Activated T-helper 9 cell treated with anti-CD3 and anti-CD28 coated beads, Interleukin-2, amount 50 U/mL, for 16 hours (primary cell): ENCODE data around the gene RPS29.
"Not testable (repeated sequence)": the region's sequence is repeated elsewhere in the genome, so short reads cannot be mapped to it uniquely, and the experiment has no call there.

Experiments used
- DNase-seq: peaks from one replicate; pipeline ENCODE4 v3.0.0-alpha.2; 2020; ENCODE audit warnings: low read depth

Gene RPS29

DNA sequence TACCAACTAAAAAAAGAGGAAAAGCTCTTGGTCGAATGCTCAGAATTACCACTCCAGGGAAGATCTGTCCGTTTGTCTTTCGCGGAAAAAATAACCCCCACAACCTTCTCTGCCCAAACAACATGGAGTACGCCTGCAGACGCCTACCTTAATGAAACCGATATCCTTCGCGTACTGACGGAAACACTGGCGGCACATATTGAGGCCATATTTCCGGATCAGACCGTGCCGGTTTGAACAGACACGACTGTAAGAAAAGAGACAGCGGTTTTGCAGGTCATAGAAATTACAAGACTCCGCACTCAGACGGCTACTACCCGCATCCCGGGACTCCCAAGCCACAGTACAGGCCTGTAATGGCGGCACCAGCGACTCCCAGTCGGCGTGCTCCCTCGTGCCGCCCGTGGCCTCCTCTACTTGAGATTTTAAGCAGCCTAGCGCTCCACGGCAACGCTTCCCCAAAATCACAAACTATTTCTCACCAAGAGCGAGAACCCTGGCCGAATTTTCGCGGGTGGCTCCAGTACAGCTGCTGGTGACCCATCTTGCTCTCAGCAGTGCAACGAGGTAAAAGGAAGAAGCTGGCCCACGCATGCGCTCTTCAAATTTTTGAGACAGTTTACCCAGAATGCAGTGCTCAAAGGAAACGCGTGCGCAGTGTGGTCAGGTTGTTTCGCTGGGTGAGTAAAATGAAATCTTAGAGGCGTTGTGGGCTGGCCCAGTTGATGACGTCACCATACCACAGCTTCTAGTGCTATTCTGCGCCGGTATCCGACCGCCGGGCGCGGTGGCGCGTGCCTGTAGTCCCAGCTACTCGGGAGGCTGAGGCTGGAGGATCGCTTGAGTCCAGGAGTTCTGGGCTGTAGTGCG lies at the start of gene RPS29:
Gene RPS29, minus strand, starts transcription at position 578 of the 870 bp plus-strand sequence. Its CDS starts 34 bp downstream, at position 544.
- peak; percentile 96 for DNase-seq

- DNase-seq: peak; percentile 56
Measured at GRCh38 chr14:49634547-49635334, 48.6 kb upstream of the RPS29 start, which contains the start of gene DNAAF2. Gene DNAAF2, minus strand, starts transcription at chr14:49635244. Its CDS starts 95 bp downstream, at chr14:49635149.

DNA sequence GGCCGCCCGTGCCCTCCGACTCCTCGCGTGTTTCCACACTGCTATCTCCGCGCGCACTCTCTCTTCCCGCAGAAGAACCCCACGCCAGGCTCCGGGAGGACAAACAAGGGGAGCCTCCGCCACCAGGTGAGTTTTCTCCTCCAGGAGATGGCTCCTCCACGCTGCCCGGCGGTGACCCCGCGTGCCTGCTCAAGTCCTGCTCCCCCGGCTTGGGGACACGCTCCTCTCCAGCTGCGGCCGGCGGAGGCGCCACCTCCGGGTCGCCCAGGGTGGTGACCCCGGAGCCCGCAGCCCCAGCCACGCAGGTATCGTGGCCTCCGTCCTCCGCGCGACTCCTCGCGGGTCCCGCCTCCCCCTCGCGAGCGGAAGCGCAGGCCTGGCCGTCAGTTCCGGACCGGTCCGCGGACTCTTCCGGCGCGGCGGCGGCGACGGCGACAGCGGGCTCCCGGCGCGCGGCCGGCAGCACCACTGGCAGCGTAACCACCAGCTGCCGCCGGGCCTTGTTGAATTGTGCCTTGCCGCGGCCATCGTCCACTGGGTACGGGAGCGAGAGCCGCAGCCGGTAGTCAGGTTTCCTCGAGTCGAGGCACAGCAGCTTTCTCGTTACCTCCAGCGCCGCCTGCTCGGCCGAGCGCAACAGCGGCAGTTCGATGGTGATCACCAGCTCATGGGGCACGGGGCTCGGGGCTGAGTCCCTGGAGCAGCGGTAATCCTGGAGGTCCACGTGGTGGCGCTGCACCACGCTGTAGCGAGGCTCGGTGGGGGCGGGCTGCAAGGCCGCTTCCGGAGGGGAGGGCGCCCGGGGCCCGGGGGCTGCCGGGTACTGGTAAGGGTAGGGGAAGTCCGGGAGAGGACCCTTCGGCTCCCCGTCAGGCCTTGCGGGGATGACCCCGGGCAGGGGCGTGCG lies 47.7 kb upstream of the RPS29 start:
- DNase-seq: peak; percentile 92

DNA sequence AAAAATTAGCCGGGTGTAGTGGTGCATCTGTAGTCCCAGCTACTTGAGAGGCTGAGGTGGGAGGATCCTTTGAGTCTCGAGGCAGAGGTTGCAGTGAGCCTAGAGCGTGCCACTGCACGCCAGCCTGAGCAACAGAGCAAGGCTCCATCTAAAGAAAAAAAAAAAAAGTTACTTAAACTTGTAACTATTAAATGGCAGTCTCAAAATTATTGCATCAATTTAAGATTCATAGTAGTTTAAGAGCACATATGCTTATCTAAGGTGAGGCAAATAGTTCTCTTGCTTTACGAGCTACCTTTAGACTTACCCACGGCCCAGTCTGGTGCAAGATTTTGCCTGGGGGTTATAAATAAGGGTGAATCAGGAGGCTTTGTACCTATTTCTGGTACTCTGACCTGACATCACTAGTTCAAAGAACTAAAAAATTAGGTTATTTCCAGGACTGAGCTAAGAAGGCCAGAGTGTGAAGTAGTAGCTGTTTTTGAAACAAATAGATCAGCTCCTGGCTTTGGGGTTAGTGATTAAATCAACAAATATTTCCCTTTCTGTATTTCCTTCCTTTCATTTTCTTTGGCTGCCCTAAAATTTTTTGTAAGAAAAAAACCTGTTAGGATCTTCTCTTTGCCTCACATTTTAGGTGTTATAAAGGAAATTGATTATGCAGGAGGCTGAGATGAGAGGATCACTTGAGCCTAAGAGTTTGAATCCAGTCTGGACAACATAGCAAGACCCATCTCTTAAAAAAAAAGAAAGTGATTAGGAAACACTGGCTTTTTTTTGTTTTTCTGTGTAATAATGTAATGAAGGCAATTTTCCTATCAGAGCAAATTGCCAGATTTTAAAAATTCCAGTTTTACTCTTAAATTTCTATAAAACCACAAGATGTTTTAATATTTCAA lies 38.0 kb upstream of the RPS29 start:
- no peak for DNase-seq

- no peak for DNase-seq
Measured at GRCh38 chr14:49623387-49623786, 37.2 kb upstream of the RPS29 start.

DNA sequence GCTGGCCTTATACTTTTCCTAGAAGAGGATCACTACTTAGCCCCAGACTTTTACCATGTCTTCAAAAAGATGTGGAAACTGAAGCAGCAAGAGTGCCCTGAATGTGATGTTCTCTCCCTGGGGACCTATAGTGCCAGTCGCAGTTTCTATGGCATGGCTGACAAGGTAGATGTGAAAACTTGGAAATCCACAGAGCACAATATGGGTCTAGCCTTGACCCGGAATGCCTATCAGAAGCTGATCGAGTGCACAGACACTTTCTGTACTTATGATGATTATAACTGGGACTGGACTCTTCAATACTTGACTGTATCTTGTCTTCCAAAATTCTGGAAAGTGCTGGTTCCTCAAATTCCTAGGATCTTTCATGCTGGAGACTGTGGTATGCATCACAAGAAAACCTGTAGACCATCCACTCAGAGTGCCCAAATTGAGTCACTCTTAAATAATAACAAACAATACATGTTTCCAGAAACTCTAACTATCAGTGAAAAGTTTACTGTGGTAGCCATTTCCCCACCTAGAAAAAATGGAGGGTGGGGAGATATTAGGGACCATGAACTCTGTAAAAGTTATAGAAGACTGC lies 35.9 kb upstream of the RPS29 start:
- DNase-seq: no peak

DNA sequence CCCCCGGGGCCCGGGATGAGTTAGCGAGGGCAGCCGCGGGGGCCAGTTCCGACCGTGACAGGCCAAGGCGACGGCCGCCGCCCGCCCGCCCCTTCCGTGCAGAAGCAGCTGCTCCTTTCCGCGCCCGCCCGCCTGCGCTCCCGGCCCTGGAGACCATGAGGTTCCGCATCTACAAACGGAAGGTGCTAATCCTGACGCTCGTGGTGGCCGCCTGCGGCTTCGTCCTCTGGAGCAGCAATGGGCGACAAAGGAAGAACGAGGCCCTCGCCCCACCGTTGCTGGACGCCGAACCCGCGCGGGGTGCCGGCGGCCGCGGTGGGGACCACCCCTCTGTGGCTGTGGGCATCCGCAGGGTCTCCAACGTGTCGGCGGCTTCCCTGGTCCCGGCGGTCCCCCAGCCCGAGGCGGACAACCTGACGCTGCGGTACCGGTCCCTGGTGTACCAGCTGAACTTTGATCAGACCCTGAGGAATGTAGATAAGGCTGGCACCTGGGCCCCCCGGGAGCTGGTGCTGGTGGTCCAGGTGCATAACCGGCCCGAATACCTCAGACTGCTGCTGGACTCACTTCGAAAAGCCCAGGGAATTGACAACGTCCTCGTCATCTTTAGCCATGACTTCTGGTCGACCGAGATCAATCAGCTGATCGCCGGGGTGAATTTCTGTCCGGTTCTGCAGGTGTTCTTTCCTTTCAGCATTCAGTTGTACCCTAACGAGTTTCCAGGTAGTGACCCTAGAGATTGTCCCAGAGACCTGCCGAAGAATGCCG lies 35.1 kb upstream of the RPS29 start:
- DNase-seq: peak; percentile 44

DNA sequence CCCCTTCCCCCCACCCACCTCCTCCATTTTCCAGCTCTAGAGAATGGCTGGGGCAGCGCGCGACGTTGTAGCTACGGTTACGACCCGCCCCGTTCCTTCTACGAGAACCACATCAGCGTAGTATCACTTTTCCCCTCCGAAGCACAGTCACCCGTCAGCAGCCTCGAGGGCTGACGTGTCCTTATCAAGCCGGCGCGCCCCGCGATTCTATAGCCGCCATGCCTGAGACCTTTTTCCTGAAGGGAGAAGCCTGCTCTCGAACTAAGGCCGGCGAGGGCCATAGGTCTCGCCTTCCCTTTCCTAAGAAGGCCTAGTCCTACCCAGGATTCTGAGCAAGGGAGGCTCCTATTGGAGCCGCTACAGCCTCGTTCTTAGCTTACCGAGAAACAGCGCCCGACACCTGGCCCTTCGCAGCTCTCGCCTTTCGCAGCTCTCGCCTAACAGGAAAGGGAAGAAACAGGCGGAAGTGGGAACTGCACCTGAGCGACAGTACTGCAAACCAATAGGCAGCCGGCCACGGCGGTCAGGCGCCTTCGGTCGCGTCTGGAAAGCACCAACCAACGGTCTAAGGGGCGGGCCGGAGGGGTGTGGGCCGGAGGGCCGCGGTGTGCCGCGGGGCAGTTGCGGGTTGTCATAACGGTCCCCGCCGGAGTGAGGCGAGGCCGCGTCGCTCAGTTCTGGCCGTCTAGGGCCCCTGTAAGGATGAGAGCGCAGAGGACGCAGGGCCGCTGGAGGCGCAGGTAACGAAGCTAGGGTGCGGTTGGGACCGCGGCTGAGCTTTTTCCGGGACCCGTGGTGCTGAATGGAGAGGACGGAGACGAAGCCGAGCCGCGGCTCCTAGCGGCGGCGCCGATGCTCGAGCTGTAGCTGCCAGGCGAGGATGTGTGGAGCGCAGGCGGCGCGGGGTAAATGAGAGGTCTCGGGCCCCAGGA lies 34.3 kb upstream of the RPS29 start, which contains the start of the genes MGAT2 and RPL36AL:
Gene MGAT2, plus strand, starts transcription at position 618 of the 932 bp plus-strand sequence. CDS start 470 bp downstream, outside the sequence.
Gene RPL36AL, minus strand, starts transcription at position 445 of the 932 bp plus-strand sequence. CDS start 1,522 bp downstream, outside the sequence.
- peak; percentile 92 for DNase-seq

DNA sequence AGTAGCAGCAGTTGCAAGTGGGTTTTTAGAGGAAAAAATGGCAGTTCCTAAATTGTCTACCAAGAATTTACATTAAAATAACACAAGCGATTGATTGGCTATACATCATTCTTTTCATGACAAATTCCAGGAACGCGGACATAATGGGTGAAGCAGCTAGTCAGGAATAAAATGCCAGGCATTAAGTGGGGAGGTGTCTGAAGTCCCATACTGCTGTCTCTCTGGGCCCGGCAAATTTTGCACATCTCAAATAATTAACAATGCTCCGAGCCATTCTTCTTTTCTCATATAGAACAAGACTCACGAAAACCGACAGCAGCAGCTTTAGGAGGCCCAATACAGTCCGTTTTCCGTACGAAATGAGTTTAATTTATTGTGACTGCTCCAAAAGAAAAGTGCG lies 33.5 kb upstream of the RPS29 start:
- DNase-seq: no peak

GRCh38 chr14:49619273-49619672 lies 33.1 kb upstream of the RPS29 start:
- DNase-seq: not testable (repeated sequence)

GRCh38 chr14:49617852-49618519 lies 31.8 kb upstream of the RPS29 start:
- no peak for DNase-seq

DNA sequence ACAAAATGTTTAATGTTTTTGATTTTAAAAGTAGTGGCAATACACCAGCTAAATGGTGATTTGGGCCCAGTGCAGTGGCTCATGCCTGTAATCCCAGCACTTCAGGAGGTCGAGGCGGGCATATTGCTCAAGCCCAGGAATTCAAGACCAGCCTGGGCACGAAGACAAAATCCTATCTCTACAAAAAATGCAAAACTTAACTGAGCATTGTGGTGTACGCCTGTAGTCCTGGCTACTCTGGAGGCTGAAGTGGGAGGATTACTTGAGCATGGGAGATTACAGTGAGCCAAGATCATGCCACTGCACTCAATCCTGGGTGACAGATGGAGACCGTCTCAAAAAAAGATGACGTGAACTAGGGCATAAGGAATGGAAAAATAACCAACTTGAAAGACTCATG lies 29.6 kb upstream of the RPS29 start:
- DNase-seq: no peak

DNA sequence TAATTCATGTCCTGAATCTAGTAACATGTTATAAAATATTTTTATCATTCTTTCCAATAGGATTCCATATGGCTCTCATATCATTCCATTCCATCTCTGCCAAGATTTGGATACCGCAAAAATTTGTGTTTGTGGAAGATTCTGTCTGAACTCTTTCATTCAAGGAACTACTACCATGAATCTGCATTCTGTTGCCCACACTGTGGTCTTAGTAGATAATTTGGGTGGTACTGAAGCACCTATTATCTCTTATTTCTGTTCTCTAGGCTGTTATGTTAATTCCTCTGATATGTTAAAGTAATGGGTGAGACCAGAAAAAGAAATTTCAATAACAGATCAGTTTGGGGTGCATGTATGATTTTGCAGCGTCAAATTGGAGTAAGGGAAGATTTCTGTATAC lies 28.0 kb upstream of the RPS29 start:
- DNase-seq: no peak

- DNase-seq: no peak
Measured at GRCh38 chr14:49612671-49613070, 26.5 kb upstream of the RPS29 start.

- DNase-seq: no peak
Measured at GRCh38 chr14:49612251-49612650, 26.1 kb upstream of the RPS29 start.

DNA sequence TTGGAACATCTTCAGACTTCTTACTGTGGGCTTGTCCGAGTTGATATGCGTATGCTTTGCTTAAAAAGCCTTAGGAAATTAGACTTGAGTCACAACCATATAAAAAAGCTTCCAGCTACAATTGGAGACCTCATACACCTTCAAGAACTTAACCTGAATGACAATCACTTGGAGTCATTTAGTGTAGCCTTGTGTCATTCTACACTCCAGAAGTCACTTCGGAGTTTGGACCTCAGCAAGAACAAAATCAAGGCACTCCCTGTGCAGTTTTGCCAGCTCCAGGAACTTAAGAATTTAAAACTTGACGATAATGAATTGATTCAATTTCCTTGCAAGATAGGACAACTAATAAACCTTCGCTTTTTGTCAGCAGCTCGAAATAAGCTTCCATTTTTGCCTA lies 21.4 kb upstream of the RPS29 start:
- DNase-seq: no peak

DNA sequence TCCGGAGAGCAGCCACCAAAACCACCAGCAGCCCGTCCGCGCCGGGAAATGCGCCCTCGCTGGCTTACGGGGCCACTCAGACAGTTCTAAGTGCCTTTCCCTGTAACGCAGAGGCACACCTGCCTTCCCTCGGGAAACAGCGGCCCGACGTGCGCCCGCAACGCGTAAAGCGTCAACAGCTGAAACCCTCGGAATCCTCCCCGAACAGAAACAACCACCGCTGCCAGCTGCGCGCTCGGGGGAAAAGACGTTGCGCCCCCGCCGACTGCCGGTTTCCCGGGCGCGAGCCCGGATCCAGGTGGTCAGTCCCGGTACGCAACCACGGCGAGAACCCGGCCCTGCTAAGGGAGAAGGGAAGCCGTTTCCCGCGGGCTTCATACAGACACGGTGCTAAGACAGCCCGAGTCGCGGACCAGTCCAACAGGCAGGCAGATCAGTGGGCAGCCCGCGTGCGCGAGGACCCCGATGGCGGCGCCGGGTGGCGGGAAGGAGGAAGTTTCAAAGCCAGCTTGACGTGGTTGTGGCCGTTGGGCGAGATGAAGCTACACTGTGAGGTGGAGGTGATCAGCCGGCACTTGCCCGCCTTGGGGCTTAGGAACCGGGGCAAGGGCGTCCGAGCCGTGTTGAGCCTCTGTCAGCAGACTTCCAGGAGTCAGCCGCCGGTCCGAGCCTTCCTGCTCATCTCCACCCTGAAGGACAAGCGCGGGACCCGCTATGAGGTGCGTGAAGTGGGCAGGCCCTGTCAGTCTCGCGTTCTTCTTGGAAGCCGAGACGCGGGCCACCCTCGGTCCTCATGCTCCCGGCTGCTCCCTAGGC lies 12.5 kb upstream of the RPS29 start, which contains the start of gene LRR1:
Gene LRR1, plus strand, starts transcription at position 456 of the 816 bp plus-strand sequence. Its CDS starts 81 bp downstream, at position 537.
- DNase-seq: peak; percentile 77
